HEK293T (cell line): ENCODE results near the gene TAF11.

Experiments
- ARNT ChIP-seq: fragments of 450-650 bp; IDR thresholded peaks from 2 replicates; pipeline ENCODE4 v1.6.1; 2017; ENCODE audit warnings: mild to moderate bottlenecking
- FOXK2 ChIP-seq: fragments of 450-650 bp; IDR thresholded peaks from 2 replicates; pipeline ENCODE4 v1.6.1; 2016; ENCODE audit warnings: mild to moderate bottlenecking
- FOXM1 ChIP-seq: fragments of 450-650 bp; IDR thresholded peaks from 2 replicates; pipeline ENCODE4 v1.6.1; 2017; ENCODE audit warnings: mild to moderate bottlenecking, borderline replicate concordance
- HDGF ChIP-seq: fragments of 450-650 bp; IDR thresholded peaks from 2 replicates; pipeline ENCODE4 v1.6.1; 2017; ENCODE audit warnings: antibody characterized with exemption, borderline replicate concordance
- NFRKB ChIP-seq: fragments of 450-650 bp; IDR thresholded peaks from 2 replicates; pipeline ENCODE4 v1.6.1; 2016; ENCODE audit warnings: mild to moderate bottlenecking, moderate library complexity
- SP1 ChIP-seq: fragments of 450-650 bp; IDR thresholded peaks from 2 replicates; pipeline ENCODE4 v1.6.1; 2017
- TARDBP ChIP-seq: fragments of 450-650 bp; IDR thresholded peaks from 2 replicates; pipeline ENCODE4 v1.6.1; 2016

DNA sequence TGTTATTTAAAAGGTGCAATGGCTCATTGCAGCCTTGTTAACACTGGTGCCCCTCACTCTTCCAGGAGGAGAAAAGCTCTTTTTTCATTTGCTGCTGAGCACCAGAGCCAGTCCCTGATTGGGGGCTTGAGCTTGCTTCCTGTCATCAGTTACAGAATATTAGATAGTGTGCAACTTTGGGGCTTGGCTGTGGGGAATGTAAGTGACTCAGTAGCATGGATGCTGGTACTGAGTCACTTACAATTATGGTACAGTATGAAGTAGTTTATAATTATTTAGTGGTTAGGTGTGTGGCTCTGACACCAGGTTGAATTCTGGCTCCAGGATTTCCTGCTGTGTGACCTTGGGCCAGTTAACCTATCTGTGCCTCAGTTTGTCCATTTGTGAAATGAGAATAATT lies 38.8 kb upstream of the TAF11 start:
- TF ChIP-seq HDGF (no peak), SP1 (no peak), TARDBP (no peak), ARNT (no peak), FOXK2 (no peak), NFRKB (no peak), FOXM1 (no peak)
